ENCODE measurements around the gene CAPN14. TPM values are rescaled to one million over a fixed set of nuclear protein-coding genes. Genes with fewer than 3 reads are reported as not detected.

The CAPN14 gene
- total RNA-seq, 1 donor from 2014 or later = 0.14 TPM

GRCh38 chr2:31127931-31128330, 89.4 kb downstream of the CAPN14 start:
- no peak for TF ChIP-seq EZH2 (IDR thresholded peaks at IDR 0.05; ENCODE audit: insufficient read depth, low read length)
- no peak for TF ChIP-seq CTCF (IDR thresholded peaks at IDR 0.05; ENCODE audit: insufficient read depth, low read depth, low read length)
- peaks cover 7% of the 10 kb centered on the region for H3K4me1 ChIP-seq (ENCODE audit: insufficient read depth, low read length)
- no peak for FAIRE-seq

GRCh38 chr2:31125918-31126695, 91.2 kb downstream of the CAPN14 start:
- Mint-ChIP-seq H3K4me3 (ENCODE audit: unreplicated experiment) (peak overlapping the region; percentile 22), H3K4me1 (ENCODE audit: low read depth, unreplicated experiment) (peaks cover 15% of the 10 kb centered on the region), H3K27me3 (ENCODE audit: low read depth, unreplicated experiment) (peaks cover 6% of the 10 kb centered on the region), H3K27ac (ENCODE audit: unreplicated experiment) (peak overlapping the region; percentile 86), H3K36me3 (ENCODE audit: low read depth, unreplicated experiment) (no peaks in the 10 kb centered on the region), H3K9me3 (ENCODE audit: unreplicated experiment) (no peaks in the 10 kb centered on the region)
- Histone ChIP-seq H3K27me3 (ENCODE audit: insufficient read depth, low read length) (no peaks in the 10 kb centered on the region), H3K4me1 (ENCODE audit: insufficient read depth, low read length) (peaks cover 7% of the 10 kb centered on the region), H3K27ac (ENCODE audit: low read depth, low read length) (no peak overlapping the region), H4K20me1 (ENCODE audit: insufficient read depth, low read length) (no peaks in the 10 kb centered on the region), H3K36me3 (ENCODE audit: insufficient read depth, low read length) (no peaks in the 10 kb centered on the region), H2AFZ (ENCODE audit: low read depth, low read length) (no peak overlapping the region), H3K79me2 (ENCODE audit: insufficient read depth, low read length) (no peaks in the 10 kb centered on the region), H3K4me3 (ENCODE audit: insufficient read depth, low read depth, low read length) (no peak overlapping the region), H3K9ac (ENCODE audit: low read length) (no peak overlapping the region), H3K4me2 (ENCODE audit: low read length) (peak overlapping the region; percentile 55), H3K9me3 (ENCODE audit: insufficient read depth, low read depth, low read length) (no peaks in the 10 kb centered on the region)
- no peak for DNase-seq (ENCODE audit: low read depth)
- TF ChIP-seq EZH2 (IDR thresholded peaks at IDR 0.05; ENCODE audit: insufficient read depth, low read length) = no peak
- no peak for TF ChIP-seq CTCF (IDR thresholded peaks at IDR 0.05; ENCODE audit: insufficient read depth, low read depth, low read length)
- FAIRE-seq = no peak

More at GRCh38 chr2:31127931-31128330, 89.4 kb downstream of the CAPN14 start:
- H3K9me3 ChIP-seq (ENCODE audit: insufficient read depth, low read depth, low read length) = no peaks in the 10 kb centered on the region
- Mint-ChIP-seq H3K4me1 (ENCODE audit: low read depth, unreplicated experiment) (peaks cover 15% of the 10 kb centered on the region), H3K27ac (ENCODE audit: unreplicated experiment) (no peak overlapping the region), H3K4me3 (ENCODE audit: unreplicated experiment) (no peak overlapping the region), H3K9me3 (ENCODE audit: unreplicated experiment) (no peaks in the 10 kb centered on the region), H3K36me3 (ENCODE audit: low read depth, unreplicated experiment) (no peaks in the 10 kb centered on the region), H3K27me3 (ENCODE audit: low read depth, unreplicated experiment) (peaks cover 15% of the 10 kb centered on the region)
- H3K9ac ChIP-seq (ENCODE audit: low read length) = no peak overlapping the region
- H3K36me3 ChIP-seq (ENCODE audit: insufficient read depth, low read length) = no peaks in the 10 kb centered on the region
- no peak overlapping the region for H3K27ac ChIP-seq (ENCODE audit: low read depth, low read length)
- no peak for DNase-seq (ENCODE audit: low read depth)
- H3K79me2 ChIP-seq (ENCODE audit: insufficient read depth, low read length) = no peaks in the 10 kb centered on the region
- H3K4me3 ChIP-seq (ENCODE audit: insufficient read depth, low read depth, low read length) = no peak overlapping the region
- no peaks in the 10 kb centered on the region for H4K20me1 ChIP-seq (ENCODE audit: insufficient read depth, low read length)
- no peak overlapping the region for H2AFZ ChIP-seq (ENCODE audit: low read depth, low read length)
- no peaks in the 10 kb centered on the region for H3K27me3 ChIP-seq (ENCODE audit: insufficient read depth, low read length)
- H3K4me2 ChIP-seq (ENCODE audit: low read length) = no peak overlapping the region

- no peak for FAIRE-seq
- H4K20me1 ChIP-seq (ENCODE audit: insufficient read depth, low read length) = no peaks in the 10 kb centered on the region
Observed at GRCh38 chr2:31124904-31125303, 92.4 kb downstream of the CAPN14 start.

More at GRCh38 chr2:31124904-31125303, 92.4 kb downstream of the CAPN14 start:
- no peak overlapping the region for H3K27ac ChIP-seq (ENCODE audit: low read depth, low read length)
- DNase-seq (ENCODE audit: low read depth) = no peak
- no peak overlapping the region for H2AFZ ChIP-seq (ENCODE audit: low read depth, low read length)
- no peaks in the 10 kb centered on the region for H3K27me3 ChIP-seq (ENCODE audit: insufficient read depth, low read length)
- no peaks in the 10 kb centered on the region for H3K79me2 ChIP-seq (ENCODE audit: insufficient read depth, low read length)
- Mint-ChIP-seq H3K9me3 (ENCODE audit: unreplicated experiment) (no peaks in the 10 kb centered on the region), H3K36me3 (ENCODE audit: low read depth, unreplicated experiment) (no peaks in the 10 kb centered on the region), H3K4me3 (ENCODE audit: unreplicated experiment) (no peak overlapping the region), H3K27ac (ENCODE audit: unreplicated experiment) (no peak overlapping the region), H3K4me1 (ENCODE audit: low read depth, unreplicated experiment) (peaks cover 15% of the 10 kb centered on the region), H3K27me3 (ENCODE audit: low read depth, unreplicated experiment) (peaks cover 6% of the 10 kb centered on the region)
- no peaks in the 10 kb centered on the region for H3K36me3 ChIP-seq (ENCODE audit: insufficient read depth, low read length)
- TF ChIP-seq EZH2 (IDR thresholded peaks at IDR 0.05; ENCODE audit: insufficient read depth, low read length) = no peak
- TF ChIP-seq CTCF (IDR thresholded peaks at IDR 0.05; ENCODE audit: insufficient read depth, low read depth, low read length) = no peak
- peaks cover 7% of the 10 kb centered on the region for H3K4me1 ChIP-seq (ENCODE audit: insufficient read depth, low read length)
- H3K9me3 ChIP-seq (ENCODE audit: insufficient read depth, low read depth, low read length) = no peaks in the 10 kb centered on the region
- no peak overlapping the region for H3K4me3 ChIP-seq (ENCODE audit: insufficient read depth, low read depth, low read length)
- H3K9ac ChIP-seq (ENCODE audit: low read length) = no peak overlapping the region
- no peak overlapping the region for H3K4me2 ChIP-seq (ENCODE audit: low read length)

Data from astrocyte (in vitro differentiated cells and primary cell).